GM10248 (cell line): Measurements from ENCODE around the gene MIR17HG.

Source experiments
- CTCF ChIA-PET: fragments of 300-600 bp; sonication (Branson Sonifier 250); formaldehyde crosslinking; extraction: SDS; loops from one replicate; lab custom pipeline; 2021; ENCODE audit warnings: antibody characterized with exemption; lab: Yijun Ruan, JAX
- POLR2A ChIA-PET: fragments of 350-650 bp; sonication (Branson Sonifier 250); formaldehyde crosslinking; extraction: SDS; loops from one replicate; lab custom pipeline; 2020; ENCODE audit warnings: antibody characterized with exemption; lab: Yijun Ruan, JAX
- DNase-seq: peaks from one replicate; pipeline ENCODE4 v3.0.0; 2012; ENCODE audit errors: extremely low spot score
- TF ChIP-seq, protein P1 (sequence below): IDR thresholded peaks from 2 replicates; pipeline ENCODE4 v1.5.1; 2012; ENCODE audit warnings: mild to moderate bottlenecking, low read depth; ENCODE audit errors: extremely low read depth, missing control alignments, control extremely low read depth

MIR17HG gene

DNA sequence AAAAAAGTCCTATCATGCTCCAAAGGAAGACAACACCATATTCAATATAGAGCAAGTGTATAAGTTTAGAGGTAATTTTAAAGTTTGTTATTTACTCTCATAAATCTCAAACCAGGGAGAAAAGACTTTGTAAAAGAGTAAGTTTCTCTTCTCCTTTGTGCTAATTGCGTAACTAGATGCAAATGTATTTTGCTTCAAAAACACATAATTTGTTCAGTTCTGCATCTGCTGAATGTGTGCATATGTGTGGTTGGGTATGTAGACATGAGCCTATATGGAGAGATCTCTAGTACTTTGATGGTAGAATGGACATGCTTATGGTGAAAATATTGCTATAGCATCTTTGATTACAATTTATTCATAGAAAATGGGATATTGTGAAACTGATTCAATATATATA is 17.8 kb upstream of the MIR17HG start:
- POLR2A ChIA-PET: no interaction called here
- TF ChIP-seq, protein P1, sequence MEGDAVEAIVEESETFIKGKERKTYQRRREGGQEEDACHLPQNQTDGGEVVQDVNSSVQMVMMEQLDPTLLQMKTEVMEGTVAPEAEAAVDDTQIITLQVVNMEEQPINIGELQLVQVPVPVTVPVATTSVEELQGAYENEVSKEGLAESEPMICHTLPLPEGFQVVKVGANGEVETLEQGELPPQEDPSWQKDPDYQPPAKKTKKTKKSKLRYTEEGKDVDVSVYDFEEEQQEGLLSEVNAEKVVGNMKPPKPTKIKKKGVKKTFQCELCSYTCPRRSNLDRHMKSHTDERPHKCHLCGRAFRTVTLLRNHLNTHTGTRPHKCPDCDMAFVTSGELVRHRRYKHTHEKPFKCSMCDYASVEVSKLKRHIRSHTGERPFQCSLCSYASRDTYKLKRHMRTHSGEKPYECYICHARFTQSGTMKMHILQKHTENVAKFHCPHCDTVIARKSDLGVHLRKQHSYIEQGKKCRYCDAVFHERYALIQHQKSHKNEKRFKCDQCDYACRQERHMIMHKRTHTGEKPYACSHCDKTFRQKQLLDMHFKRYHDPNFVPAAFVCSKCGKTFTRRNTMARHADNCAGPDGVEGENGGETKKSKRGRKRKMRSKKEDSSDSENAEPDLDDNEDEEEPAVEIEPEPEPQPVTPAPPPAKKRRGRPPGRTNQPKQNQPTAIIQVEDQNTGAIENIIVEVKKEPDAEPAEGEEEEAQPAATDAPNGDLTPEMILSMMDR: no peak
- CTCF ChIA-PET: interaction anchor here (2.3 kb wide), 1 partner anchor 16 kb away, joined by 11 read pairs; no protein-coding TSS in a partner anchor
- DNase-seq: no peak

DNA sequence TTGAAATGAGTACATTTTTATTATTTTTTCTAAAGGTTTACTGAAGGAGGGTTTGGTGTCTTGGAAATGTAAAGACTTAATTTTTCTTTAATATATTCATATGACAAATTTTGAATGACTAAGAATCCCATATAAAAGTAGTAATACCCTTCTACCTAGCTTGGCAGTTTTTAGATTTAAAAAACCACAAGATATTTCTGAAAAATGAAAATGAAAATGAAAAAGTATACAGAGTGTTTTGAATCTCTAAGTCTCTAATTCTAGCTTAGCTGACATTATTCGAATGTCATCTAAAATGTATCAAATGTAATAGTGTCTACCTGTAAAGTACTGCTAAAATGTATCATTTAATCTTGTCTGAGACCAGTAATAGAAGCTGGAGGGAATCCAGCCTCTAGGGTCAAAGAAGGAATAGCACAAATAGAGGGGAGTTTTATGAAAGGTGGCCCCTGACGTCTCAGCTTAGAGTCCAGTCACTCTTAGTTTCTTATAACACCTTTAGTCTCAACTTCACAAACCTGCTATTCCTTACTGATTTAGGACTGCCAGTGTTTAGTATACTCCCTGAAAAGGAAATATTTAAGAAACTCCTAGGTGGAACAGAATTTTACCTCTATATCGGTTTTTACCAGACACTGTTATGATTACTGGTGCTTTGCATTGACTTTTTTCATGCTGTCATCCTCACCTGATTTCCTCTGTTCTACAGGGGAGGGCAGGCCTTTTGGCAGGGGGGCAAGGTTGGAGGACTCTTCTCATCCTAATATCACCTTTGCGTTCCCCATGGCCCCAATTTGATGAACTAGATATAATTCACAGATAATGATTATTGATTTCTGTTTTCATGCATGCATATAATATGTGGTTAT is 16.2 kb upstream of the MIR17HG start:
- TF ChIP-seq, protein P1: no peak
- CTCF ChIA-PET: interaction anchor here (0.9 to 2.3 kb wide), 7 partner anchors 11 to 204 kb away, joined by 3 to 11 read pairs (median 3); no protein-coding TSS in a partner anchor
- POLR2A ChIA-PET: no interaction called here
- peak; percentile 23 for DNase-seq

DNA sequence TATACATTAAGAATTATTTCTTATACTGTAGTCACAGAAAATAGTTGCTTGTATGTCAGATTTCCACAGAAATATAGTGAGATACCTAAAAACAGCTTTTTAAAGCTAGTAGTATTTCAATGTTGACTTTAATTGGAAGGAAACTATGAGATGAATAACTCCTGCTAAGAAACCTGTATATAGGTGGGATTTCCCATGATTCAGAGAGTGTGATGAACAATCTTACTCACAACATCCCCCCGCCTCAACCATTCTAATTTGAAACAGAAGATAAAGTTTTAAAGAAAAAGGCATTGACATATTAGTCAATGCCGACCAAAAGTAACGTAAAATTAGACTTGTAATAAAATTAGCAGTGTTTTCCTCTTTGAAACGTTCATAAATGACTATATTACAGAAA is 1.4 kb upstream of the MIR17HG start:
- CTCF ChIA-PET: interaction anchor here (1.0 to 2.5 kb wide), 7 partner anchors 15 to 38 kb away, joined by 3 to 9 read pairs (median 4); no protein-coding TSS in a partner anchor
- POLR2A ChIA-PET: no interaction called here
- no peak for DNase-seq
- TF ChIP-seq, protein P1: no peak

DNA sequence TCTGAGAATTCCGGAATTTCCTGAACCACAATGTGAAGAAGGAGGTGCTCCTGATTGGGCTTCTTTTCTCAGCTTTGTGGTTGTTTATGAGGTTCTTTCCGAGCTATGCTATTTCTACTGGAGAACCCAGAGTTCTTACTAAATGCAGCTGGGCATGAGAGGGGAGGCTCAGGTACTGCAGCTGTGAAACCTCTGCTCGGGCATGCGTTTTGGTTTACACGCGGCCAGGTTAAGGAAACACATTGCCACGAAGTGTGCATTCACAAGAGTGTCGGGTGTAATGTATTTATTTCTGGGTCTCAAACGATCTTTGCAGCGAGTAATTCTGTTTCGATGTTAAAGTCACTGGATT is 661 bp upstream of the MIR17HG start:
- peak; percentile 17 for DNase-seq
- TF ChIP-seq, protein P1: no peak
- ChIA-PET CTCF (interaction anchor here (1.0 to 2.5 kb wide), 7 partner anchors 11 to 35 kb away, joined by 3 to 9 read pairs (median 4); no protein-coding TSS in a partner anchor), POLR2A (interaction anchor here (0.9 to 1.0 kb wide), 2 partner anchors 11 to 35 kb away, joined by 3 to 4 read pairs; no protein-coding TSS in a partner anchor)

DNA sequence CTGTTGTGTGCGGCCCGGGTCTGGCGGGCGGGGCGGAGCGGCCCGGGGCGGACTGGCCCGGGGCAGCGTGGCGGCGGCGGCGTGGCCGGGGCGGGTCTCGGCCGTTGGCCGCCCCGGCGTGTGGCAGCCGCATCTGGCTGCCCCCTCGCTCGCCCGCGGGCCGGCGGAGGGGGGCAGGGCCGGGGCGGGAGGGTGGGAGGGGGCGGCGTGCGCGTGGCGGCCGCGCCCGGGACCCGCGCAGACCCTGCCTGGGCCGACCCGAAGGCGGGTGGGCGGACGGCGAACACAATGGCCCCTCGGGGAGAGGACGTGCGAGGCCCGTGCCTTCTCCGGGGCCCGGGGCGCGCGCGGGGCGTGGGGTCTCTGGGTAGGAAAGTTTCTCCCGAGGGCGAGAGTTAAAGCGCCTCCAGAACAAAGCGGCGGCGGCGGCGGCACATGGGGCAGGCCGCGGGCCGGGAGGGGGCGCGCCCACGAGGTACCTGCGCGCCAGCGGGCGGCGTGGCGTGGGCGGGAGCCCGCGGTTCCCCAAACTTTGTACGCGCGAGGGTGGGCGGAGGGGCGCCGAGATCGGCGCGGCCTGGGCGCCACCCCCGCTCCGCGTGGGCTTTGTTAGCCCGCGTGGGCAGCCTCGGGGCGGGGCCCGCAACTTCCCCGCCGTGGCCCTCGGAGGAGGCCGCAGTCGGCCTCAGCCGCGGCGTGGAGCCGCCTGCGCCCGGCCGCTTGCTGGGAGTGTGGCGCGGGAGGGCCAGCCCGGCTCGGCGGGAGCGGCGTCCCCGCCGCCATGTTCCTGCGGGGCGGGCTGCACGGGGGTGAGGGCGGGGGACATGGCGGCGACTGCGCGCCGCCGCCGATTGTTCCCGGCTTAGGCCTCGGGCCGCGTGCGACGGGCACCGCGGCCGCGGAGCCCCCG is 764 bp downstream of the MIR17HG start:
- peak; percentile 79 for DNase-seq
- ChIA-PET CTCF (interaction anchor here (1.5 to 2.5 kb wide), 3 partner anchors 21 to 36 kb away, joined by 4 to 9 read pairs (median 4); no protein-coding TSS in a partner anchor), POLR2A (no interaction called here)
- TF ChIP-seq, protein P1: peak; percentile 39

DNA sequence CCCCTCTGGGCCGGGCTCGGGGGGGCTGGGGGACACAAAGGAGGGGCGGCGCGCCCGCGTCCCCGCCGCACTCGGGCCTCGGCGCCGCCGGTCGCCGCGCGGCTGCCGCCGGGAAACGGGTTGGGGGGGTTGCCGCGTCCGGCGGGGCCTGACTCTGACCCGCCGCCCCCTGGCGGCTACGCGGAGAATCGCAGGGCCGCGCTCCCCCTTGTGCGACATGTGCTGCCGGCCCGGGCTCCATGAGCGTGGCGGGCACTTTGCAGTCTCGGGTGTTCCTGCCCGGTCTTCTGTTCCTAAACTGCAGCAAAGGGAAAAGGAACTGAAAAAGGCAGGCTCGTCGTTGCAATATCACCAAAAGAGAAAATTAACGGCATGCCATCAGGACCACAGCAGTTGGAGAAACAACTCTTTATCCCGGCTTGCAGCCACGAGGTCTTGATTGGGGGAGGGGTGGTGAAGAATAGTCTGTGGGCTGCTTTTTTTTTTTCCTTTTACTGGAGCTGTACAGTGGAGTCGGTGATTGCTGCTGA is 1.5 kb downstream of the MIR17HG start:
- TF ChIP-seq, protein P1: peak; percentile 98
- peak; percentile 87 for DNase-seq
- ChIA-PET POLR2A (no interaction called here), CTCF (interaction anchor here (0.7 to 2.4 kb wide), 12 partner anchors 9 to 227 kb away, joined by 3 to 16 read pairs (median 3); no protein-coding TSS in a partner anchor)
